Loucy (cell line): ENCODE measurements around the gene NRDE2.

Experiments
- CTCF ChIP-seq: fragments of 200-600 bp; sonication (generic); conservative IDR thresholded peaks from 2 replicates; pipeline ENCODE4 v1.5.1; 2014; ENCODE audit warnings: mild to moderate bottlenecking, antibody characterized with exemption, low read length
- EZH2phosphoT487 ChIP-seq: fragments of 200-600 bp; IDR thresholded peaks from 2 replicates; pipeline ENCODE4 v1.6.1; 2018; ENCODE audit warnings: antibody characterized with exemption, mild to moderate bottlenecking, moderate library complexity, borderline replicate concordance

GRCh38 chr14:90355540-90356518, 24.1 kb upstream of the NRDE2 start:
- TF ChIP-seq CTCF (no peak), EZH2phosphoT487 (no peak)
